HG03520 (cell line): ENCODE results near the gene CD93.

Experiments used
- ATAC-seq: cut with Tn5 transposase; IDR thresholded peaks from one replicate; pipeline ENCODE4 v1.9.1; 2021; ENCODE audit warnings: mild to moderate bottlenecking, moderate library complexity; ENCODE audit not compliant: unreplicated experiment

CD93 gene

DNA sequence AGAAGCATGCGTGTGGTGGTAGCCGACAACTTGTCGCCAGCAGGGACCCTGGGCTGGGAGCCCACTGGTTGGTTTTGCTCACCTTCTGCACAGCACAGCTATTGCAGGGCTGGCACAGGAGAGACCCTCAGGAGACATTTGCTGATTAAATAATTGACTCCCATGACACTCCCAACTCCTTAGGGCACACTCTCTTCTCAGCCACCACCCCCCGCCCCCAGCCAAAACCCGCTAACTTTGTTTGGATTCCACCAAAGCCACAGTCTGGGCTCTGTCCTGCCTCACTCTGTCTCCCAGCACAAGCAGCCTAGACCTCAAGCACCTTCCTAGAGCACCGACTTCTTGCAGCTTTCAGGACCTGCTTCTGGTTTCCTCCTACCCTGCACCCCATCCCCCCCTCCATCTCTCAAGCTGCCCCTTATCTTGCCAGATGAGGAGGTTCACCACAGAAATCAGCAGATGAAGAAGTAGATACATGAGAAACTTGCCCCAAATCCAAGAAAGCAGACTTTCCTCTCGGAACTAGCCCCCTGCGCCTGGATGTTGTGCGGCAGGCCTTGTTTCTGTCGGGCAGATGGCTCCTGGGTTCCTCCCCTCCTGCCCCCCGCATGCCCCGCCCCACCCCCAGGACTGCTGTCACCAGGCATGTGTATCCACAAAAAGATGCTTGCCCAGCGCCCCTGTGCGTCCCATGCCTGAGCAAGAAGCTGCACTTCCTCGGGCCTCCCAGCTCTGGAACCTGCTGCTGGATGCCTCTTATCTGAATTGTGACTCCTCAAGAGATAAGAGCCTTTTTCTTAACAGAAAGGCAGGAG lies 35.0 kb upstream of the CD93 start:
- no peak for ATAC-seq

DNA sequence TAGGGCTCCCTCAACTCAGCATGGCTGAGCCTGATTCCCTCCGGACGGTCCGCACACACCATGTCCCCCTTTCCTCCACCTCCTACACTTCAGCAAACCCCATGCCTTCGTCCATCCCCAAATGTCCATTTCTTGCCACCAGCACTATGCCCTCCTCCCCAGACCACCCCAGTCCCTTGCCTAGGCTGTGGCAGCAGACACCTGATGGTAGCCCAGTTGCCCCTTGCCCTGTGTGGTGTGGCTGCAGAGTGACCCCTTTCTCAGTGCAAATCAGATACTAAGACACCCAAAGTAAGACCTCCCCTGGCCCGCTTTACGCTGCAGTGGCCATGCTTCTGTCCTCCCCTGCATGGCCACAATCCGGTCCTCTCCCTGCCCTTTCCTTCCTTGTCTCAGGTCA lies 34.1 kb upstream of the CD93 start:
- ATAC-seq = no peak

DNA sequence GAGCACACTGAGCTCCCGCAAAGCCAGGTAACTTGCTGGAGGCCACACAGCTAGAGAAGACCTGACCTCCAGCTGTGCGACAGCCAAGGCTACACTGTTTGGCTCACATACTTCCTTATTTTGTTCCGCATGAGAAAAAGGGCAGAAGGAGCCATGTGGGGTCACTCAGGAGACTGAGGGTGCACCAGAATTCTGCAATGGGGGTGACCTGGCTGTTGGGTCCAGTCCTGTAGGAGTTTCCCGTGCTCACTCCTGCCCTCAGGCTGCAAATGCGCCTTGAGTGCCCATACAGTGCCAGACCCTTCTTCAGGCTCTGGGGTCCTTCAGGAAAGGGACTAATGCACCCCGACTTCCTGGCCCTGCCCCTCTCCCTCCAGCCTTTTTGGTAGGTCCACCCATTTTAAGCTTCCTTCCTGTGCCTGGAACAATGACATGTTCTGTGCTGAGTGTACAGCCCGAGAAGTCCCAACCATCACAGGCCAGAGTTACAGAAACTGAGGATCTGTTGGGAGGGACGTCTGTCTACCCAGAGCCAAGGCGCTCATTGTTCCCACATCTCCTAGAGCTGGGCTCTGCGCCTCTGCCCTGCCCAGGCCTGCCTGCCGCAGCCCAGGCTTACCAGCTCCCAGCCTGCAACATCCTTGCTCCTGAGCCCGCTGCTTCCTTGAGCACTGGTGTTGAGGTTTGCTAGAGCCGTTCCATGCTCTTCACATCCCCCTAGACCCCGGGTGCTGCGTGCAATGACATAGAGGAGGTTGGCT lies 33.5 kb upstream of the CD93 start:
- no peak for ATAC-seq

GRCh38 chr20:23118766-23119165 lies 32.6 kb upstream of the CD93 start:
- ATAC-seq = no peak

DNA sequence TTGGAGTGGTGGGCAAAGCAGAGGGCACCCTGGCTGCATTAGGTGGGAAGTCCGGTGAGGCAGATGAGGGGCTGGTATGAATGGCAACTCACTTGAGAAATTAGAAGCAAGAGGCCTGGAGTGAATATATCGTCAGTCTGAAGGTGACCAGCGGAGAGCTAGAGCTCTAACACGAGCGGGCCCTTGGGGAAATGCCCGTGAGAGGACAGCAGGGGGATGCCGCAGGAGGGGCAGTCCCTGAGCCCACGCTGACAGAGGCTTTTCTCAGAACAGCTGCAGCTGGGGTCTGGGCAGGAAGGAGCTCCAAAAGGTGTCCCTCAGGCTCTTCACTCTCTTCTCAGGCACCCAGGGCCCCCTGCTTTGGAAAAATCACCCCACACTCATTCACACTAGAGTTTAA lies 32.0 kb upstream of the CD93 start:
- ATAC-seq = no peak

DNA sequence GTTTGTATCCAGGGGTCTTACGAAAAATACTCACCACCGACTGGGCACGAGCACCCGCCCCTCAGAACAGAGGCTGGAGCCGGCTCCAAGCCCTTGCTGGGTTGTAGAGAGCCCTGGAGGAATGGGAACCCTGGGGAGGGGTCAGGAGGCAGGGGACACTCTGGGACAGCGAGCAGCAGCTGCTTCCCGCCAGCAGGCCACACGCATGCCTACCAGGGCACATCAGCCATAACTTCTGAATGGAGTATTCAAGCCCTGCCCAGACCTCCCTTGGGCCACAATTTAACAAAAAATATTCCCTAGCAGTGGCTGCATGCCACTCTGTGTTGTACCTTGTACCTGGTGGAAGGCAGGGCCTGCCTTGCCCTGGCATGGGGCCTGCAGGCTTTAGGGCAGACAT lies 31.6 kb upstream of the CD93 start:
- ATAC-seq = no peak

- no peak for ATAC-seq
These were observed 30.4 kb upstream of the CD93 start for GRCh38 chr20:23116311-23117089.

- peak; percentile 47 for ATAC-seq
These were observed 29.7 kb upstream of the CD93 start for GRCh38 chr20:23115822-23116221.

DNA sequence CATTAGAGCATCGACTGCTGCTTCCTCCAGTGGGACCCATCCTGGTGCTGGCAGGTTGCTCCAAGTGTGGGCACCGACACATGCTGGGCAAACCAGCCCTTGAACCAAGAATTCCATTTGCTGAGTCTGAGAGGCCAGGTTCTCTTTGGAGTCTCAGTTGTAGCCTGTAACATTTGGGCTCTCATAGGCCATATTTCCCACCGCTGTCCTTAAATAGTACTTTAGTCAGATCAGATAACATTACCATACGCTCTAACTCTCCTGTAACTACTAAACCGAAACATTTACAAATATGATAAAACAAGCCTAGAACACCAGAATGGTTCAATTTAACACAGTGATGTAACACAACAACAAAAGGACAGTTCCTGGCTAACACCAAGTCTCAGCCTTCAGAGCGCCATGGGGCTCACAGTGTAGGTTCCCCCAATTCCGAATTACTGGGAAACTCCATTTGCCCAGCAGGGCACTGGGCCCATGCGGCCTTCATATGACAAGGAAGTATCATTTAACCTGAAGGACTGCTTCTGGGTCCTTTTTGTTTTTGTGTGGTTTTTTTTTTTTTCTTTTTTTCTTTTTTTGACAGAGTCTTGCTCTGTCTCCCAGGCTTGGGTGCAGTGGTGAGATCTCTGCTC lies 28.4 kb upstream of the CD93 start:
- ATAC-seq = no peak

DNA sequence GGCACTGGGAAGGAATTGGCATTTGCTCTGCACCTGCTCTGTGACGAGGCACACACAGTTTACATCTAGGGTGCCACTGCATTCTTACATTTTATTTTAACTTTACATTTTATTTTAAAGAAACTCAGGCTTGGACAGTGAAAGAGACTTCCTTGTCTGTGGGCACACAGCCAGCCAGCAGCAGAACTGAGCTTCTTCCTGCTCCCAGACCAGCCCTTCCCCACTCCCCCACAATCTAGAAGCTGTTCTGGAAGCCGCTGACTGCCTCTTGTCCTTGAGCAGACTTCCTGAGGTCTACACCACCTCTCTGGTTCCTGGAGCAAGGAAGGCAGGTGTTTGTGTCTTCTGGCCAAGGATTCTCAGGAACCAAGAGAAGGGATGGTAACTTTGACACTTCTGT lies 27.9 kb upstream of the CD93 start:
- ATAC-seq = no peak

DNA sequence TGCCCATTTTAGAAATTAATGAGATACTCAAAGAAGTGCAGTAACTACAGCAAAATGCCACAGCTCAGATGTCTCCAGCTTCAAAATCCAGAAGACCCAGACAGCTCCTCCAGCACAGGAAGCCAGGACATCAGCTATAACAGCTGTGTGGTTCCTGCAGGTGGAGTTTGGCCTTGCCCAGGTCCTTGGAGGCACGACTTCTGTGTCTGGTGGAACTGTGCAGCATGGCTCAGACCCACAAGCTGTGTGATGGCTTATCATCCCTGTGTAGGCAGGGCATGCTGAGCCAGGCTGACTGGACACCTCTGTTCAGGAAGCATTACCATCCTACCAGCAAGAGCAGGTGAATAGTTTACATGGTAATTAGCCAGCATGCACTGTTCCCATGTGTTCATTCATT lies 26.5 kb upstream of the CD93 start:
- no peak for ATAC-seq

DNA sequence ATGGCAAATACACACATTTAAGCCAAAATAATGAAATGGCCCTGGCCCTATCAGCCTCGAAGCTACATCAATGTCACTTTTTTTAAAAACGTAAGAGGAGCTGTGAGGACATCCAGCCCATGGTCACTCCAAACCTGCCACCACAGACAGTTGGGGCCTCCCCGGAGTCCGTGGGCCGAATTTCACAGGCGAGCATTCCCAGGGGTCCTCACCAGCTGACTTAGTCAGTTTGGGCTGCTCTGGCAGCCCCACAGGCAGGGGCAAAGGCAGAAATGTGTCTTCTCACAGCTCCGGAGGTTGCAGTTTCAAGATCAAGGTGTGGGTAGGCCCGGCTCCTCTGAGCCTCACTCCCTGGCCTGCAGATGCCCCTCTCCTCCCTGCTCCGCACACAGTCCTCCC lies 25.8 kb upstream of the CD93 start:
- no peak for ATAC-seq

DNA sequence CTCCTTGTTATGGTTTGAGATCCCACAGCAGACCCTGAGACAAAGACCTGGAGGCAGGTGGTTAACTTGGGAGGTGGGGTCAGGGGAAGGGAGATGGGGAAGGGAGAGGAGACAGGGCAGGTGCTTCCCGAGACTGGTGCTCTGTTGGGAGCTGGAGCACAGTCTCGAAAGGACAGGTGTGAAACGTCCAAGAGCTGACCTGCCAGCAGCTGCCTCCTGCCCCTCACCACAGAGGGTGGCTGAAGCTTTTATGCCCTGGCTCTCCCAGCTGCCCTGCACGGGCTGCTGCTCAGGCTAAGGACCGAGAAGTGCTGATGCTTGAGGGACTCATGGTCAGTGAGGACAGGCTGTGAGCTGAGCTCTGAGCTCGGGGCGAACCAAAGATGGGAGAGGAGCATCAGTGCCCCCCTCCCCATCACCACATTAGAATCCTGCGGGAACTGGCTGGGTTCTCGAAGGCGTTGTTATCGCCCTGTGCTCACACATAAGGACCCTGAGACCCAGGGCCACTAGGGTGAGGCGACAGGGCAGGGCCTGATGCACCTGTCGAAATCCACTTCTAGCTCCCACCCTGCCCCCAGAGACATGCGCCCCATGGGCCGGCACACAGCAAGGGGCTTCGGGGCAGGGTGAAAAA lies 25.3 kb upstream of the CD93 start:
- no peak for ATAC-seq

DNA sequence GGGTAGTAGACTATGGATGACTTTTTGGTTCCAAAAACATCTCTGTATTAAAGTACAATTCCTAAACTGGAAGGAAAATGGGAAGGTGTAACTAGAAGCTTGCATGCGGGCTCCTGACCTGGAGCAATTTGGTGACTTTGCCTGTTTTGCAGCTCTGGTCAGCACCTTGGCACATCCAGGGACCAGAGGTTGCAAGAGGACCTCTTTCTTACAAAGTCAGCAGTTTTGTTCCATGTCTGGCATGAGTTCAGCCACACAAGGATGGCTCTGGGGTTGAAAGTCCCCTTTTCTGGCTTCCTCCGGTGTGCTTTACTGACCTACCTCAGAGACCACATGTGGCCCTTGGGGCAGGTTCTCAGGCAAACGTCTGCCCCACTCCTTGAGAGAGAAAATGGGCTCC lies 22.7 kb upstream of the CD93 start:
- ATAC-seq = no peak

- ATAC-seq = no peak
These were observed 21.3 kb upstream of the CD93 start for GRCh38 chr20:23107466-23107865.

DNA sequence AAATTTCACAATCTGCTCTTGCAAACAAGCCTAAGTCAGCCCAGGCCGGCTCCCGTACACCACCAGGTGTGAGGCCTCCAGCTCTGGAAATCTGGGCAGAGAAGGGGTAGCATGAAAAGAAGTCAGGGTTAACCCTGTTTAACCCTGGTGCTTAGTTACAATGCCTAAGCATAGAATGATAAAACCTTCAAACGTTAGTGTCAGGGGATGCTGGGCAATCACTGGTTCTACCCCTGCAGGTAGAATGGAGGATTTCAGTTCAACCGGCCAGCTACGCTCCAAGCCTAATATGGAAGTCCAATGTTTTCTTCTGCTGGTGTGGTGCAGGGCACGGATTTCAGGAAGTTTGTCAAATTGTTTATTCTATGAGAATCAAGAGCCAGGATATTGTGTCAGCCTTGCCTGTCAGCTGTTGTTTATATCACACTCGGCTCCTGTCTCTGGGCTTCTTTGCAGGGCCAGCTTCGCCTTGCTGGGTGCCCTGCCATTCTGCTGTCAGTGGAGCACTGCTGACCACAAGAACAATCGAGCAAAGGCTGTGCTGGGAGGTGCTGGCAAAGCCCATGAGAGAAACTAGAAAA lies 20.2 kb upstream of the CD93 start:
- no peak for ATAC-seq

GRCh38 chr20:23105193-23105592 lies 19.1 kb upstream of the CD93 start:
- no peak for ATAC-seq

DNA sequence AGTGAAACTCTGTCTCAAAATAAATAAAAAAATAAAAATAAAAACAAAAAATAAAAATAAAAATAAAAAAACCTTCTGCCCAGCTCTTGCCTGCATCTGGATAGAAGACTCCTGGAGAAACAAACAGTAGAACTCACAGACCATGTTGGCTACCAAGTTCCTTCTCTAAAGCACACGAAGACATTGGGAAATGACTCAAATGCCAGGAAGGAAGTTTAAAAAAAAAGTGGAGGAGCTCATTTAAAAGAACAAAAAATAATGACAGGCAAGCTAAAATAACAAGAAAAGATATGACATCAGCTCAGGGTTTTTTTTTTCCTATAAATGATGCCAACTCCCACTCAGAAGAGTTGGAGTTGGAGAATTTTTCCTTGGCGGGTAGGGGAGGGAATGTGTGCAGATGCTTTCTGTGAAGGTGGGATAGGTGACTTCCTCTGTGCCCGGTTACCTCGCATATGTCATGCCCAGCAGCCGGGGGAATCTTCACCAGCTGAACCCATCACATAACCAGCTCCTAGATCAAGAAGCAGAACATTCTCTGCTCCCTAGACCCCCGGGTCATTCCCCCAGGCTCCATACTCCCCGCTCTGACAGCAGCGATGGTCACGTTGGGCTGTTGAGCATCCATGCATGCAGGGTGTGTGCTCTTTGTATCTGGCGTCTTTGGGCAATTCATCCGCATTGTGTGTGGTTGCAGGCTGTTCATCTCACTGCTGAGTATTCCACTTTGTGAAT lies 17.3 kb upstream of the CD93 start:
- ATAC-seq = no peak

DNA sequence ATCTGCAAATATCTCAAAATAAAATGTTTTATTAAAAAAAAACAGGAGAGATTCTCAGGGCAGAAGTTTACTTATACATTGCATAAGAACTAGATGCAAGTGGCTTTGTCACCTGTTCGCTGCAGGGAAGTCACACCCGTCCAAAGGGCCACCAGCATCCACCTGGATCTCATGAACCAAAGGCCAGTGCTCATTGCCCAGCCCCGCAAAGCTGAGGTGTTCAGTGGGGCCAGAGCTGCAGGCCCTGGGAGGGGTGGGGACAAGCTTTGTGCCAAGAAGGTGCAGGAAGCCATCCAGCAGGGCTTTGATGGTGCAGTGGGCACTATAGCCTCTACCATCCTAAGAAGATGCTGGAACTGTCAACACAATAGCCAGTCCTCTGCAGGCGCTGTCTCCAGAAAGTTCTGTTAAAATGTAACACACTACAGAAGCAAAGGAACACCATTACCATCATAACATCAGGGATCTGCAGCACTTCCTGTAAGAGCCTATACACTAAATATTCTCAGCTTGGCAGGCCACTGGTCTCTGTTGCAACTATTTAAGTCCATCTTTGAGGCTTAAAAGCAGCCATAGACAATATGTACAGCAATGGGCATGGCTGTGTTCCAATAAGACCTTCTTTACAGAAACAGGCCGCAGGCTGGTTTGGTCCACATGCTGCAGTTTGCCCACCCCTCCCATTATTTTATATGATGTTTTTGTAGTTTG lies 15.7 kb upstream of the CD93 start:
- no peak for ATAC-seq
